Stimulated activated CD4-positive, alpha-beta T cell treated with anti-CD3 and anti-CD28 coated beads, TNF-alpha, amount 100 ng/mL, for 24 hours (primary cell): ENCODE measurements around the gene ZDHHC11B.

Source experiments
- DNase-seq, 3 experiments: peaks; one replicate each; pipeline ENCODE4 v3.0.0-alpha.2; 2020; ENCODE audit warnings: low read depth in 3 of 3

Gene ZDHHC11B

DNA sequence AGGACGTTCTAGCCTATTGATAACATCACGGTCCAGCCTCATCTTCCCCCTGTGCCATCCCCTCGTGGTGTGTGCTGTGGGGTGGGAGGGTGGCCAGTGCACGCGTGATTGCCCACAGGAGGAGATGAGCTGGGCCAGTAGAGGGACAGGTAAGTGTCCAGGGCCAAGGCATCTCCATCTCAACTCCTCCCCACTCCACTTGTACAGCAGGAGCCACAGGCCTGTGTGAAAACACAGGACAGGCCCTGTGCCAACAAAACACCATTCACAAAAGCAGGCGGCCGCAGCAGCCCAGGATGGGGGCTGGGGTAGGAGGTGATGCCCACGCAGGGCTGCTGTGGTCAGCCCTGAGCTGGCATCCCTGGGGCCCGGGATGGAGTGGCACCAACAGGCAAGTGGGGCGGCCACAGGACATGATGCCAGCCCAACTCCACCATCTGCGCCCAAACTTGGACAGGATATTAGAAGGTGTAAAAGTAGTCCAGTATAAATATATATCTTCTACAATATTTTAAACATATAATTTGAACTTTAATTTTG lies 124.0 kb downstream of the ZDHHC11B start:
- no peak for DNase-seq
